GM12892 (cell line): ENCODE measurements around the gene TPST2.

Source experiments
- POLR2A ChIP-seq: IDR thresholded peaks from 2 replicates; pipeline ENCODE4 v1.6.1; 2011; ENCODE audit warnings: low read depth, low read length, control low read depth
- POLR2AphosphoS5 ChIP-seq: IDR thresholded peaks from 2 replicates; pipeline ENCODE4 v1.6.1; 2011; ENCODE audit warnings: low read depth, low read length, control low read depth

- no peak for TF ChIP-seq POLR2A
- no peak for TF ChIP-seq POLR2AphosphoS5
These were observed 44.1 kb downstream of the TPST2 start for GRCh38 chr22:26545827-26546226.
